GM12878 (cell line): ENCODE measurements around the gene PRDX1. TPM values are rescaled to one million over a fixed set of nuclear protein-coding genes. Genes with fewer than 3 reads are reported as not detected.

Source experiments
- ATAC-seq: fragments of 200-7000 bp; cut with Tn5 transposase; 3 replicates; pipeline ENCODE4 v1.9.1; 2020; ENCODE audit warnings: mild to moderate bottlenecking, moderate library complexity
- BruUV-seq: library from RNA; stranded (reverse); fragments of 400-500 nt; replicated peaks from 2 replicates; lab custom pipeline; 2021; lab: Mats Ljungman, UMichigan
- CTCF ChIA-PET: fragments of 300-600 bp; sonication (Branson Sonifier 250); formaldehyde crosslinking; extraction: SDS; loops from one replicate; lab custom pipeline; 2021; ENCODE audit warnings: inconsistent platforms; lab: Yijun Ruan, JAX
- POLR2A ChIA-PET: fragments of 350-600 bp; formaldehyde crosslinking; extraction: SDS; loops from one replicate; lab custom pipeline; 2021; ENCODE audit warnings: inconsistent platforms; lab: Charles Lee
- RAD21 ChIA-PET: fragments of 300-600 bp; sonication (Branson Sonifier 250); formaldehyde crosslinking; loops from one replicate; lab custom pipeline; 2023; ENCODE audit warnings: antibody characterized with exemption; ENCODE audit not compliant: unreplicated experiment; lab: Charles Lee
- SMC1A ChIA-PET: fragments of 300-600 bp; sonication (Branson Sonifier 250); formaldehyde crosslinking; loops from one replicate; lab custom pipeline; 2023; ENCODE audit not compliant: unreplicated experiment, uncharacterized antibody; lab: Charles Lee
- DNase-seq: peaks from one replicate; pipeline ENCODE4 v3.0.0-alpha.2; 2011; ENCODE audit warnings: low read depth, low spot score
- FAIRE-seq: peaks from 3 replicates; lab custom pipeline; 2011; peaks lifted over from hg19 to GRCh38; lab: Jason Lieb, UNC
- H2AFZ ChIP-seq: 2 replicates; pipeline ENCODE4 v1.6.0; 2011; ENCODE audit warnings: low read depth, low read length, control low read depth; ENCODE audit not compliant: control insufficient read depth
- H3K27ac ChIP-seq: 2 replicates; pipeline ENCODE4 v1.5.1; 2011; ENCODE audit warnings: control low read depth; ENCODE audit not compliant: control insufficient read depth, insufficient read depth
- H3K27me3 ChIP-seq, 2 experiments: replicated peaks in 1 of 2; 2 replicates each; pipeline versions ENCODE4 v1.6.0 to v1.6.1; 2011; ENCODE audit warnings: low read length in 1 of 2; ENCODE audit not compliant: control insufficient read depth in 2 of 2, insufficient read depth in 2 of 2
- H3K36me3 ChIP-seq, 2 experiments: 2 replicates each; pipeline ENCODE4 v1.5.1; 2011; ENCODE audit warnings: low read length in 1 of 2; ENCODE audit not compliant: control insufficient read depth in 2 of 2, insufficient read depth in 2 of 2
- H3K4me1 ChIP-seq: 2 replicates; pipeline ENCODE4 v1.6.1; 2011; ENCODE audit warnings: mild to moderate bottlenecking, low read length, moderate library complexity, mixed read lengths; ENCODE audit not compliant: control insufficient read depth, insufficient read depth
- H3K4me2 ChIP-seq: 2 replicates; pipeline ENCODE4 v1.6.0; 2011; ENCODE audit warnings: control low read depth; ENCODE audit not compliant: control insufficient read depth, insufficient read depth
- H3K4me3 ChIP-seq: fragments of 200-600 bp; sonication (generic); 2 replicates; pipeline ENCODE4 v1.5.1; 2016
- H3K79me2 ChIP-seq: 2 replicates; pipeline ENCODE4 v1.6.0; 2011; ENCODE audit warnings: low read length; ENCODE audit not compliant: control insufficient read depth, insufficient read depth
- H3K9ac ChIP-seq: 2 replicates; pipeline ENCODE4 v1.8.0; 2011; ENCODE audit warnings: low read length, control low read depth, mixed read lengths; ENCODE audit not compliant: control insufficient read depth, insufficient read depth
- H3K9me3 ChIP-seq: replicated peaks from 3 replicates; pipeline ENCODE4 v1.5.1; 2011; ENCODE audit warnings: mild to moderate bottlenecking, low read length; ENCODE audit not compliant: control insufficient read depth, insufficient read depth
- H4K20me1 ChIP-seq: 2 replicates; pipeline ENCODE4 v1.6.0; 2011; ENCODE audit not compliant: control insufficient read depth, insufficient read depth
- ATF3 ChIP-seq: IDR thresholded peaks from 2 replicates; pipeline ENCODE4 v1.6.1; 2011; ENCODE audit warnings: low read depth, mild to moderate bottlenecking, low read length, moderate library complexity, borderline replicate concordance; ENCODE audit errors: extremely low read depth
- CHD2 ChIP-seq: IDR thresholded peaks from 2 replicates; pipeline ENCODE4 v1.6.1; 2011; ENCODE audit warnings: low read depth, low read length, improper control_type of control experiment, borderline replicate concordance
- E4F1 ChIP-seq: fragments of 450-650 bp; IDR thresholded peaks from 2 replicates; pipeline ENCODE4 v1.6.1; 2018; ENCODE audit warnings: borderline replicate concordance, mild to moderate bottlenecking; ENCODE audit not compliant: partially characterized antibody
- EED ChIP-seq: sonication (generic); IDR thresholded peaks from 2 replicates; pipeline ENCODE4 v1.6.1; 2016; ENCODE audit warnings: antibody characterized with exemption, low read depth
- EGR1 ChIP-seq, 2 experiments: IDR thresholded peaks; 1 replicate in 1 of 2; 2 replicates in 1 of 2; pipeline ENCODE4 v1.6.1; 2011 to 2012; ENCODE audit warnings: low read depth in 2 of 2, low read length in 2 of 2, borderline replicate concordance in 1 of 2, mild to moderate bottlenecking in 1 of 2, moderate library complexity in 1 of 2
- JUNB ChIP-seq: IDR thresholded peaks from 2 replicates; pipeline ENCODE4 v1.6.1; 2016; ENCODE audit warnings: antibody characterized with exemption, mild to moderate bottlenecking
- LARP7 ChIP-seq: fragments of 450-650 bp; IDR thresholded peaks from 2 replicates; pipeline ENCODE4 v1.6.1; 2017; ENCODE audit warnings: mild to moderate bottlenecking
- MTA2 ChIP-seq: fragments of 450-650 bp; IDR thresholded peaks from 2 replicates; pipeline ENCODE4 v1.6.1; 2016; ENCODE audit warnings: low read depth, mild to moderate bottlenecking, moderate library complexity
- NR2C2 ChIP-seq: IDR thresholded peaks from 2 replicates; pipeline ENCODE4 v1.6.1; 2011; ENCODE audit warnings: borderline replicate concordance, low read depth; ENCODE audit not compliant: control insufficient read depth, insufficient read length
- NR2F1 ChIP-seq: fragments of 450-650 bp; conservative IDR thresholded peaks from 2 replicates; pipeline ENCODE4 v1.6.1; 2017; ENCODE audit warnings: mild to moderate bottlenecking
- RAD21 ChIP-seq: IDR thresholded peaks from 2 replicates; pipeline ENCODE4 v1.6.1; 2011; ENCODE audit warnings: mild to moderate bottlenecking, low read depth, low read length, moderate library complexity; ENCODE audit not compliant: insufficient read depth
- RB1 ChIP-seq: fragments of 450-650 bp; formaldehyde crosslinking; IDR thresholded peaks from 2 replicates; pipeline ENCODE4 v1.6.1; 2017; ENCODE audit warnings: mild to moderate bottlenecking, borderline replicate concordance
- SIX5 ChIP-seq: IDR thresholded peaks from 2 replicates; pipeline ENCODE4 v1.6.1; 2011; ENCODE audit warnings: mild to moderate bottlenecking, low read depth, low read length, moderate library complexity; ENCODE audit not compliant: severe bottlenecking
- SUPT20H ChIP-seq: IDR thresholded peaks from 2 replicates; pipeline ENCODE4 v1.6.1; 2011; ENCODE audit warnings: low read depth, mild to moderate bottlenecking, low read length, moderate library complexity, borderline replicate concordance; ENCODE audit not compliant: control insufficient read depth
- TARDBP ChIP-seq: IDR thresholded peaks from 2 replicates; pipeline ENCODE4 v1.6.1; 2016; ENCODE audit warnings: borderline replicate concordance
- TCF7 ChIP-seq: IDR thresholded peaks from 2 replicates; pipeline ENCODE4 v1.6.1; 2014; ENCODE audit warnings: antibody characterized with exemption, borderline replicate concordance
- ZNF687 ChIP-seq: fragments of 450-650 bp; IDR thresholded peaks from 2 replicates; pipeline ENCODE4 v1.6.1; 2017; ENCODE audit warnings: mild to moderate bottlenecking, moderate library complexity
- WGBS: methylation state at CpG from one replicate; pipeline ENCODE4 v1.1.6; 2016; ENCODE audit warnings: low lambda C conversion rate; ENCODE audit not compliant: insufficient replicate concordance, insufficient coverage; ENCODE audit errors: missing lambda C conversion rate; 5-methylcytosine and 5-hydroxymethylcytosine counted together
- in situ Hi-C: fragments of 300-500 bp; cut with MboI; formaldehyde crosslinking; loops from 9 replicates; pipeline ENCODE4 v1.14.3; 2018; ENCODE audit warnings: mixed read lengths
- intact Hi-C: fragments of 100-400 bp; cut with micrococcal nuclease; formaldehyde crosslinking; loops from one replicate; pipeline ENCODE4 v1.14.2; 2022; ENCODE audit not compliant: unreplicated experiment
- polyA plus RNA-seq, 11 experiments: library from polyadenylated mRNA; depleted of rRNA in 4 of 11; unstranded in 6 of 11; stranded (reverse) in 5 of 11; fragments of >200 nt; fragmentation: Nextera tagmentation in 4 of 11; fragmentation: Illumina TruSeq in 1 of 11; extraction: Ambion mirVana in 4 of 11; extraction: Trizol in 1 of 11; gene quantifications; 1 replicate in 1 of 11; 2 replicates in 10 of 11; pipeline versions ENCODE4 v1.2.1 to v1.2.3, GENCODE V29; 2011 to 2016; ENCODE audit warnings: inconsistent platforms in 2 of 11, missing spikeins in 2 of 11, low read depth in 1 of 11
- total RNA-seq, 4 experiments: library from RNA; depleted of rRNA in 3 of 4; stranded (reverse); fragments of >200 nt in 3 of 4; fragmentation: Illumina TruSeq in 1 of 4; extraction: Trizol in 1 of 4; gene quantifications; 2 replicates each; pipeline versions ENCODE4 v1.2.1 to v1.2.3, GENCODE V29; 2013 to 2021

The PRDX1 gene
- total and polyA plus RNA-seq, 10 of the 15 experiments (the other 5 are each of a cell fraction or from before 2014, with no cell fraction given): 659 to 1,775 (median 811) TPM

GRCh38 chr1:45477646-45478045 is 44.0 kb downstream of the PRDX1 start:
- no peaks in the 10 kb centered on the region for H3K36me3 ChIP-seq
- H3K27ac ChIP-seq: no peak overlapping the region
- H3K27me3 ChIP-seq: no peaks in the 10 kb centered on the region
- no peak overlapping the region for H3K9ac ChIP-seq
- in situ Hi-C loops: no loop called here
- DNase-seq: no peak
- no peak overlapping the region for H2AFZ ChIP-seq
- peaks cover 22% of the 10 kb centered on the region for H3K4me1 ChIP-seq
- H3K4me2 ChIP-seq: no peak overlapping the region
- intact Hi-C loops: no loop called here
- no peaks in the 10 kb centered on the region for H4K20me1 ChIP-seq
- ChIA-PET CTCF (interaction anchor here (1.1 to 1.6 kb wide), 3 partner anchors 14 to 117 kb away, joined by 3 to 6 read pairs (median 3); partner anchors contain the start of gene TESK2), SMC1A (interaction anchor here (1.1 to 1.6 kb wide), 3 partner anchors 14 to 117 kb away, joined by 3 to 4 read pairs (median 3); no protein-coding TSS in a partner anchor), POLR2A (no interaction called here), RAD21 (interaction anchor here (1.6 kb wide), 1 partner anchor 14 kb away, joined by 4 read pairs; the partner anchor contains the start of gene TESK2)
- no peak for FAIRE-seq
- ATAC-seq: no peak
- no peak overlapping the region for H3K4me3 ChIP-seq
- 100% methylated on average over 3 of the region's 3 CpGs for WGBS
- no TSS peak for BruUV-seq
- H3K9me3 ChIP-seq: no peaks in the 10 kb centered on the region
- no peaks in the 10 kb centered on the region for H3K79me2 ChIP-seq
- TF ChIP-seq RAD21: no peak
- TF ChIP-seq E4F1: no peak
- TF ChIP-seq JUNB: no peak
- no peak for TF ChIP-seq CHD2
- no peak for TF ChIP-seq LARP7
- TF ChIP-seq EED: no peak
- TF ChIP-seq ATF3: no peak
- no peak for TF ChIP-seq RB1
- TF ChIP-seq NR2C2: no peak
- TF ChIP-seq SUPT20H: no peak
- TF ChIP-seq ZNF687: no peak
- TF ChIP-seq TARDBP: no peak
- no peak for TF ChIP-seq TCF7
- TF ChIP-seq SIX5: no peak
- no peak for TF ChIP-seq NR2F1
- no peak for TF ChIP-seq MTA2
- no peak for TF ChIP-seq EGR1 (IDR thresholded peaks at IDR 0.05; ENCODE audit: borderline replicate concordance in 1 of 2, low read depth in 2 of 2, low read length in 2 of 2)
